Endothelial cell of umbilical vein (primary cell): ENCODE results near the gene BRK1. TPM values are rescaled to one million over a fixed set of nuclear protein-coding genes. Genes with fewer than 3 reads are reported as not detected.

Experiments used
- BruUV-seq: library from RNA; stranded (reverse); fragments of 400-500 nt; replicated peaks from 2 replicates; lab custom pipeline; 2021; lab: Mats Ljungman, UMichigan
- CTCF ChIA-PET: fragments of 300-600, 350-600 bp; sonication (Branson Sonifier 250); formaldehyde crosslinking; loops from one replicate; lab custom pipeline; 2021; ENCODE audit warnings: antibody characterized with exemption, inconsistent platforms; lab: Charles Lee
- POLR2A ChIA-PET: fragments of 300-600, 350-600 bp; sonication (Branson Sonifier 250); formaldehyde crosslinking; loops from one replicate; lab custom pipeline; 2021; ENCODE audit warnings: antibody characterized with exemption, inconsistent platforms; lab: Charles Lee
- DNase-seq: peaks from one replicate; pipeline ENCODE4 v3.0.0-alpha.2; 2011; ENCODE audit warnings: low read depth, low spot score
- FAIRE-seq: peaks from 2 replicates; lab custom pipeline; 2011; peaks lifted over from hg19 to GRCh38; lab: Jason Lieb, UNC
- H2AFZ ChIP-seq: 2 replicates; pipeline ENCODE4 v1.6.0; 2012; ENCODE audit warnings: low read depth, low read length, control low read depth, inconsistent platforms
- H3K27ac ChIP-seq: 2 replicates; pipeline ENCODE4 v1.5.1; 2011; ENCODE audit warnings: low read depth, mild to moderate bottlenecking, control low read depth, low read length, moderate library complexity; ENCODE audit not compliant: insufficient read depth
- H3K27me3 ChIP-seq, 2 experiments: 2 replicates each; pipeline versions ENCODE4 v1.6.0 to v1.6.1; 2011; ENCODE audit warnings: low read length in 2 of 2, mixed read lengths in 1 of 2; ENCODE audit not compliant: control insufficient read depth in 2 of 2, insufficient read depth in 2 of 2
- H3K36me3 ChIP-seq, 2 experiments: 2 replicates in 1 of 2; 3 replicates in 1 of 2; pipeline ENCODE4 v1.5.1; 2011; ENCODE audit warnings: low read length in 2 of 2, mild to moderate bottlenecking in 1 of 2, moderate library complexity in 1 of 2; ENCODE audit not compliant: control insufficient read depth in 2 of 2, insufficient read depth in 2 of 2; ENCODE audit errors: extremely low read depth in 1 of 2
- H3K4me1 ChIP-seq: 3 replicates; pipeline ENCODE4 v1.5.1; 2011; ENCODE audit warnings: mild to moderate bottlenecking, low read length; ENCODE audit not compliant: control insufficient read depth, insufficient read depth; ENCODE audit errors: extremely low read depth
- H3K4me2 ChIP-seq: 2 replicates; pipeline ENCODE4 v1.6.1; 2011; ENCODE audit warnings: low read length, control low read depth, mixed read lengths; ENCODE audit not compliant: insufficient read depth
- H3K4me3 ChIP-seq, 3 experiments: fragments of 200-600 bp in 1 of 3; sonication (generic), shearing (Covaris generic) in 1 of 3; replicated peaks in 1 of 3; 2 replicates each; pipeline ENCODE4 v1.5.1; 2011 to 2016; ENCODE audit warnings: control low read depth in 3 of 3, low read length in 3 of 3, mild to moderate bottlenecking in 2 of 3, inconsistent platforms in 1 of 3, low read depth in 1 of 3, moderate library complexity in 1 of 3; ENCODE audit not compliant: insufficient read depth in 1 of 3
- H3K79me2 ChIP-seq: 2 replicates; pipeline ENCODE4 v1.6.0; 2012; ENCODE audit warnings: low read length, inconsistent platforms; ENCODE audit not compliant: control insufficient read depth, insufficient read depth
- H3K9ac ChIP-seq: replicated peaks from 2 replicates; pipeline ENCODE3; 2011; ENCODE audit warnings: low read length, control low read depth; ENCODE audit not compliant: insufficient read depth; ENCODE audit errors: extremely low read depth
- H3K9me1 ChIP-seq: replicated peaks from 3 replicates; pipeline ENCODE4 v1.6.0; 2011; ENCODE audit warnings: mild to moderate bottlenecking, low read length; ENCODE audit not compliant: control insufficient read depth, insufficient read depth; ENCODE audit errors: extremely low read depth
- H3K9me3 ChIP-seq: replicated peaks from 2 replicates; pipeline ENCODE4 v1.5.1; 2012; ENCODE audit warnings: low read length, inconsistent platforms; ENCODE audit not compliant: control insufficient read depth, insufficient read depth
- H4K20me1 ChIP-seq: replicated peaks from 2 replicates; pipeline ENCODE3; 2011; ENCODE audit warnings: mild to moderate bottlenecking, low read length; ENCODE audit not compliant: control insufficient read depth, insufficient read depth; ENCODE audit errors: extremely low read depth
- CTCF ChIP-seq, 2 donors: IDR thresholded peaks; 1 replicate in 1 of 2; 2 replicates in 1 of 2; pipeline ENCODE4 v1.5.1; 2011; ENCODE audit warnings: low read length in 2 of 2, mild to moderate bottlenecking in 2 of 2, moderate library complexity in 2 of 2, control low read depth in 1 of 2, inconsistent platforms in 1 of 2, low read depth in 1 of 2; ENCODE audit not compliant: insufficient read depth in 1 of 2; ENCODE audit errors: extremely low read depth in 1 of 2
- EZH2 ChIP-seq: IDR thresholded peaks from 2 replicates; pipeline ENCODE4 v1.6.1; 2012; ENCODE audit warnings: borderline replicate concordance, low read depth, mild to moderate bottlenecking, moderate library complexity, low read length, inconsistent platforms; ENCODE audit not compliant: severe bottlenecking
- FOS ChIP-seq: IDR thresholded peaks from 2 replicates; pipeline ENCODE4 v1.6.1; 2011; ENCODE audit warnings: mild to moderate bottlenecking, low read length, moderate library complexity, borderline replicate concordance; ENCODE audit not compliant: insufficient read depth
- GATA2 ChIP-seq: IDR thresholded peaks from 2 replicates; pipeline ENCODE4 v1.7.0; 2011; ENCODE audit warnings: low read depth, mild to moderate bottlenecking, moderate library complexity, mixed read lengths, low read length; ENCODE audit not compliant: insufficient read length, insufficient read depth
- JUN ChIP-seq: IDR thresholded peaks from 2 replicates; pipeline ENCODE4 v1.6.1; 2011; ENCODE audit warnings: borderline replicate concordance, low read depth; ENCODE audit not compliant: insufficient read length, insufficient read depth
- MAX ChIP-seq: IDR thresholded peaks from 2 replicates; pipeline ENCODE4 v1.6.1; 2011; ENCODE audit not compliant: insufficient read depth, insufficient read length
- MYC ChIP-seq: IDR thresholded peaks from one replicate; pipeline ENCODE4 v1.6.1; 2011; ENCODE audit warnings: mild to moderate bottlenecking, low read depth, low read length
- POLR2A ChIP-seq: IDR thresholded peaks from 2 replicates; pipeline ENCODE4 v1.6.1; 2012; ENCODE audit warnings: low read depth, mild to moderate bottlenecking, control low read depth, low read length
- POLR2AphosphoS5 ChIP-seq: IDR thresholded peaks from 2 replicates; pipeline ENCODE4 v1.6.1; 2012; ENCODE audit warnings: low read depth, mild to moderate bottlenecking, control low read depth, low read length, moderate library complexity; ENCODE audit not compliant: insufficient read depth
- dilution Hi-C: fragments of 300-500 bp; cut with MboI; formaldehyde crosslinking; loops from one replicate; pipeline ENCODE4 v1.15.0; 2019; ENCODE audit warnings: low sequenced_read_pairs; ENCODE audit not compliant: extremely low pct_ligation_motif_present
- intact Hi-C: fragments of 100-400 bp; cut with micrococcal nuclease; formaldehyde crosslinking; loops from one replicate; pipeline ENCODE4 v1.10.0; 2022
- polyA plus RNA-seq, 4 experiments: library from polyadenylated mRNA; depleted of rRNA in 3 of 4; stranded (reverse) in 3 of 4; unstranded in 1 of 4; fragments of >200 nt; gene quantifications; 2 replicates each; pipeline versions ENCODE4 v1.2.1 to v1.2.3, GENCODE V29; 2011 to 2012; ENCODE audit warnings: missing spikeins in 1 of 4
- total RNA-seq: library from RNA; stranded (reverse); gene quantifications from 2 replicates; pipeline ENCODE4 v1.2.3, GENCODE V29; 2021

The BRK1 gene
- total and polyA plus RNA-seq, 2 donors (not counting 3 experiments of a cell fraction or from before 2014, with no cell fraction given) = 123 to 144 TPM

- dilution Hi-C loops = no loop called here
- intact Hi-C loops = no loop called here
Measured at GRCh38 chr3:10160346-10160745, 44.9 kb downstream of the BRK1 start.

GRCh38 chr3:10160925-10161324 lies 45.5 kb downstream of the BRK1 start:
- no peaks in the 10 kb centered on the region for H3K79me2 ChIP-seq
- no peaks in the 10 kb centered on the region for H3K9me1 ChIP-seq
- no TSS peak for BruUV-seq
- H3K4me2 ChIP-seq = no peak overlapping the region
- no peak overlapping the region for H2AFZ ChIP-seq
- H3K36me3 ChIP-seq = no peaks in the 10 kb centered on the region
- no peak overlapping the region for H3K9ac ChIP-seq
- TF ChIP-seq POLR2AphosphoS5 (no peak), FOS (no peak), EZH2 (no peak), MAX (no peak), JUN (no peak), POLR2A (no peak), CTCF (IDR thresholded peaks at IDR 0.05; ENCODE audit: extremely low read depth in 1 of 2, insufficient read depth in 1 of 2, low read depth in 1 of 2, low read length in 2 of 2) (no peak), GATA2 (no peak), MYC (no peak)
- ChIA-PET CTCF (interaction anchor here (1.7 to 2.2 kb wide), 2 partner anchors 12 to 31 kb away, joined by 7 read pairs; no protein-coding TSS in a partner anchor), POLR2A (no interaction called here)
- no peak for FAIRE-seq
- intact Hi-C loops (no loop called here), dilution Hi-C loops (no loop called here)
- no peak for DNase-seq
- H3K27ac ChIP-seq = no peak overlapping the region
- H3K4me1 ChIP-seq = peaks cover 2% of the 10 kb centered on the region
- no peaks in the 10 kb centered on the region for H3K9me3 ChIP-seq
- H4K20me1 ChIP-seq = no peaks in the 10 kb centered on the region
- no peak overlapping the region for H3K4me3 ChIP-seq
- H3K27me3 ChIP-seq = no peaks in the 10 kb centered on the region

More at GRCh38 chr3:10160346-10160745, 44.9 kb downstream of the BRK1 start:
- FAIRE-seq = no peak
- ChIA-PET POLR2A (interaction anchor here (1.0 kb wide), 1 partner anchor 32 kb away, joined by 3 read pairs; no protein-coding TSS in a partner anchor), CTCF (interaction anchor here (1.2 to 2.2 kb wide), 4 partner anchors 13 to 104 kb away, joined by 4 to 7 read pairs (median 6); no protein-coding TSS in a partner anchor)
- Histone ChIP-seq H3K27ac (no peak overlapping the region), H3K9me3 (no peaks in the 10 kb centered on the region), H4K20me1 (no peaks in the 10 kb centered on the region), H3K27me3 (no peaks in the 10 kb centered on the region), H2AFZ (no peak overlapping the region), H3K9me1 (no peaks in the 10 kb centered on the region), H3K4me1 (peaks cover 2% of the 10 kb centered on the region), H3K9ac (no peak overlapping the region), H3K4me2 (no peak overlapping the region), H3K79me2 (no peaks in the 10 kb centered on the region), H3K4me3 (no peak overlapping the region), H3K36me3 (no peaks in the 10 kb centered on the region)
- TF ChIP-seq MYC (no peak), POLR2A (no peak), JUN (no peak), GATA2 (no peak)
- no peak for DNase-seq
- no TSS peak for BruUV-seq
